SK-N-SH treated with all-trans-retinoic acid at 6 μM for 48 hours (cell line): ENCODE data around the gene SYCN.

Experiments used
- BACH2 ChIP-seq: fragments of 250-450 bp; sonication (Bioruptor Pico); IDR thresholded peaks from 2 replicates; pipeline ENCODE4 v1.9.0; 2021; ENCODE audit warnings: mild to moderate bottlenecking, borderline replicate concordance
- GLIS3 ChIP-seq: fragments of 250-450 bp; sonication (Bioruptor Pico); IDR thresholded peaks from 2 replicates; pipeline ENCODE4 v1.5.0; 2020; ENCODE audit warnings: mild to moderate bottlenecking, moderate library complexity
- ISL1 ChIP-seq: fragments of 250-450 bp; sonication (Bioruptor Pico); IDR thresholded peaks from 2 replicates; pipeline ENCODE4 v2.1.2; 2022; ENCODE audit warnings: mild to moderate bottlenecking, moderate library complexity
- OSR1 ChIP-seq: fragments of 250-450 bp; sonication (Bioruptor Pico); IDR thresholded peaks from 2 replicates; pipeline ENCODE4 v1.8.0; 2022; ENCODE audit warnings: moderate library complexity, mild to moderate bottlenecking, inconsistent platforms
- RARB ChIP-seq: fragments of 250-450 bp; sonication (Bioruptor Pico); IDR thresholded peaks from 2 replicates; pipeline ENCODE4 v1.8.0; 2021; ENCODE audit warnings: mild to moderate bottlenecking, moderate library complexity
- TCF4 ChIP-seq: fragments of 250-450 bp; sonication (Bioruptor Pico); IDR thresholded peaks from 2 replicates; pipeline ENCODE4 v1.8.0; 2021; ENCODE audit warnings: mild to moderate bottlenecking, moderate library complexity, borderline replicate concordance
- ZFP30 ChIP-seq: fragments of 450-650 bp; formaldehyde crosslinking; IDR thresholded peaks from 2 replicates; pipeline ENCODE4 v1.5.0; 2022; ENCODE audit warnings: mild to moderate bottlenecking, moderate library complexity
- ZNF565 ChIP-seq: fragments of 450-650 bp; formaldehyde crosslinking; conservative IDR thresholded peaks from 2 replicates; pipeline ENCODE4 v1.5.0; 2020; ENCODE audit warnings: low read depth, mild to moderate bottlenecking, moderate library complexity
- ZNF8 ChIP-seq: fragments of 450-650 bp; formaldehyde crosslinking; IDR thresholded peaks from 2 replicates; pipeline ENCODE4 v1.5.0; 2020; ENCODE audit warnings: mild to moderate bottlenecking, moderate library complexity
- TF ChIP-seq, protein P1 (sequence below): fragments of 250-450 bp; sonication (Bioruptor Pico); IDR thresholded peaks from 2 replicates; pipeline ENCODE4 v1.5.1; 2020; ENCODE audit warnings: low read depth, mild to moderate bottlenecking, moderate library complexity
- TF ChIP-seq, protein P2 (sequence below): fragments of 250-450 bp; sonication (Bioruptor Pico); IDR thresholded peaks from 2 replicates; pipeline ENCODE4 v1.8.0; 2021; ENCODE audit warnings: low read depth, mild to moderate bottlenecking, moderate library complexity, borderline replicate concordance

DNA sequence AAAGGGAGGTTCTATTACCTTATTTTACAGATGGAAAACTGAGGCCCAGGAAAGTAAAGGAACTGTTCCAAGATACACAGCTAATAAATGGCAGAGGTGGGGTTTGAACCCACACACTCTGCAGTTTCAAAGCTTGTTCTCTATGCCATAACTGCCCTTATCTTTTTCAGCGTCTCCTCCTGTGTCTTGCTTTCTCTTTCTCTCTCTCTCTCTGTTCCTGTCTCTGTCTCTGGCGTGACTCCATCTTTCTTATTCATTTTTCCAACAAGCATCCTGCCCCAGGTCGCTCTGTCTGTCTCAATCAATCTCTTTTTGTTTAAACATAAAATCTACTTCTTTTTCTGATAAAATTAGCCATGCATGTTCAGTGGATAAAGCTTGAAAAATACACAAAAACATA, 47.8 kb upstream of the SYCN start:
- TF ChIP-seq BACH2 (no peak), ISL1 (no peak), OSR1 (CRISPR knock-in tag) (no peak), ZFP30 (no peak), RARB (no peak), ZNF565 (CRISPR knock-in tag) (no peak), GLIS3 (CRISPR knock-in tag) (no peak), TCF4 (no peak), ZNF8 (CRISPR knock-in tag) (no peak)
- TF ChIP-seq, protein P1, sequence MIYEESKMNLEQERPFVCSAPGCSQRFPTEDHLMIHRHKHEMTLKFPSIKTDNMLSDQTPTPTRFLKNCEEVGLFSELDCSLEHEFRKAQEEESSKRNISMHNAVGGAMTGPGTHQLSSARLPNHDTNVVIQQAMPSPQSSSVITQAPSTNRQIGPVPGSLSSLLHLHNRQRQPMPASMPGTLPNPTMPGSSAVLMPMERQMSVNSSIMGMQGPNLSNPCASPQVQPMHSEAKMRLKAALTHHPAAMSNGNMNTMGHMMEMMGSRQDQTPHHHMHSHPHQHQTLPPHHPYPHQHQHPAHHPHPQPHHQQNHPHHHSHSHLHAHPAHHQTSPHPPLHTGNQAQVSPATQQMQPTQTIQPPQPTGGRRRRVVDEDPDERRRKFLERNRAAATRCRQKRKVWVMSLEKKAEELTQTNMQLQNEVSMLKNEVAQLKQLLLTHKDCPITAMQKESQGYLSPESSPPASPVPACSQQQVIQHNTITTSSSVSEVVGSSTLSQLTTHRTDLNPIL (CRISPR knock-in tag) = no peak
- TF ChIP-seq, protein P2, sequence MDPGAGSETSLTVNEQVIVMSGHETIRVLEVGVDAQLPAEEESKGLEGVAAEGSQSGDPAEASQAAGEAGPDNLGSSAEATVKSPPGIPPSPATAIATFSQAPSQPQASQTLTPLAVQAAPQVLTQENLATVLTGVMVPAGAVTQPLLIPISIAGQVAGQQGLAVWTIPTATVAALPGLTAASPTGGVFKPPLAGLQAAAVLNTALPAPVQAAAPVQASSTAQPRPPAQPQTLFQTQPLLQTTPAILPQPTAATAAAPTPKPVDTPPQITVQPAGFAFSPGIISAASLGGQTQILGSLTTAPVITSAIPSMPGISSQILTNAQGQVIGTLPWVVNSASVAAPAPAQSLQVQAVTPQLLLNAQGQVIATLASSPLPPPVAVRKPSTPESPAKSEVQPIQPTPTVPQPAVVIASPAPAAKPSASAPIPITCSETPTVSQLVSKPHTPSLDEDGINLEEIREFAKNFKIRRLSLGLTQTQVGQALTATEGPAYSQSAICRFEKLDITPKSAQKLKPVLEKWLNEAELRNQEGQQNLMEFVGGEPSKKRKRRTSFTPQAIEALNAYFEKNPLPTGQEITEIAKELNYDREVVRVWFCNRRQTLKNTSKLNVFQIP (CRISPR knock-in tag) = no peak
